GM23338 (cell line): ENCODE data around the gene CCDC3.

Experiments used
- CTCF ChIP-seq, 2 experiments: fragments of 200-600 bp in 1 of 2; sonication (generic) in 1 of 2; conservative IDR thresholded peaks; 2 replicates each; pipeline versions ENCODE4 v1.5.1 to v1.6.1; 2016 to 2017; ENCODE audit warnings: antibody characterized with exemption in 2 of 2, low read depth in 2 of 2, mild to moderate bottlenecking in 2 of 2, moderate library complexity in 1 of 2
- EZH2 ChIP-seq: fragments of 200-600 bp; sonication (generic); IDR thresholded peaks from one replicate; pipeline ENCODE4 v1.8.0; 2017; ENCODE audit warnings: antibody characterized with exemption, mild to moderate bottlenecking, low read depth; ENCODE audit not compliant: unreplicated experiment
- POLR2AphosphoS5 ChIP-seq: IDR thresholded peaks from 2 replicates; pipeline ENCODE4 v1.6.1; 2016; ENCODE audit warnings: antibody characterized with exemption, low read depth
- REST ChIP-seq: IDR thresholded peaks from one replicate; pipeline ENCODE4 v1.6.1; 2018; ENCODE audit warnings: antibody characterized with exemption; ENCODE audit not compliant: unreplicated experiment

GRCh38 chr10:12898271-12898670, 103.2 kb downstream of the CCDC3 start:
- TF ChIP-seq CTCF (conservative IDR thresholded peaks at IDR 0.05; ENCODE audit: low read depth in 2 of 2) (no peak), POLR2AphosphoS5 (no peak), REST (no peak), EZH2 (no peak)
